Gastrocnemius medialis (tissue), 4 donors: Measurements from ENCODE around the gene XPOT. TPM values are rescaled to one million over a fixed set of nuclear protein-coding genes. Genes with fewer than 3 reads are reported as not detected.
"Not testable (repeated sequence)": the region's sequence is repeated elsewhere in the genome, so short reads cannot be mapped to it uniquely, and the experiment has no call there.

ENCODE experiments used
- ATAC-seq, 2 donors: fragments of 150-250 bp; one replicate each; pipeline ENCODE4 v1.9.1; 2016
- DNase-seq, 2 donors: peaks; one replicate each; pipeline ENCODE4 v3.0.0-alpha.2; 2019
- H3K27ac ChIP-seq, 4 donors: fragments of 200-600 bp; sonication (generic); 1 replicate in 1 of 4; 2 replicates in 3 of 4; pipeline ENCODE4 v1.5.1; 2016 to 2018; ENCODE audit warnings: mild to moderate bottlenecking in 2 of 4, moderate library complexity in 1 of 4
- H3K27me3 ChIP-seq, 3 donors: fragments of 200-600 bp; sonication (generic) in 2 of 3; 1 replicate in 1 of 3; 2 replicates in 2 of 3; pipeline versions ENCODE4 v1.5.1 to v1.6.0; 2016 to 2019; ENCODE audit warnings: mild to moderate bottlenecking in 1 of 3, moderate library complexity in 1 of 3
- H3K36me3 ChIP-seq, 2 donors: fragments of 200-600 bp; sonication (generic) in 1 of 2; one replicate each; pipeline ENCODE4 v1.5.1; 2017 to 2018
- H3K4me1 ChIP-seq, 2 donors: fragments of 200-600 bp; sonication (generic) in 1 of 2; one replicate each; pipeline ENCODE4 v1.5.1; 2016 to 2017; ENCODE audit warnings: mild to moderate bottlenecking in 2 of 2
- H3K4me3 ChIP-seq, 4 donors: fragments of 200-600 bp; sonication (generic) in 3 of 4; 1 replicate in 1 of 4; 2 replicates in 3 of 4; pipeline ENCODE4 v1.5.1; 2016 to 2019; ENCODE audit warnings: mild to moderate bottlenecking in 2 of 4
- H3K9me3 ChIP-seq, 3 donors: fragments of 200-600 bp; sonication (generic) in 2 of 3; 1 replicate in 1 of 3; 2 replicates in 2 of 3; pipeline ENCODE4 v1.5.1; 2016 to 2019
- CTCF ChIP-seq, 5 experiments: fragments of 450-650 bp in 3 of 5; fragments of 200-600 bp in 2 of 5; sonication (generic) in 2 of 5; IDR thresholded peaks in 4 of 5; conservative IDR thresholded peaks in 1 of 5; 1 replicate in 4 of 5; 2 replicates in 1 of 5; pipeline ENCODE4 v1.5.1; 2016 to 2019; ENCODE audit warnings: antibody characterized with exemption in 5 of 5, mild to moderate bottlenecking in 3 of 5, moderate library complexity in 3 of 5
- POLR2A ChIP-seq, 2 donors: fragments of 450-650 bp; IDR thresholded peaks; one replicate each; pipeline ENCODE4 v1.6.1; 2017; ENCODE audit warnings: antibody characterized with exemption in 2 of 2, mild to moderate bottlenecking in 2 of 2, moderate library complexity in 2 of 2
- in situ Hi-C, 4 donors: fragments of 200-750 bp; cut with MboI; loops; one replicate each; pipeline versions ENCODE4 v1.15.0 to v1.8.0; 2017; ENCODE audit warnings: low sequenced_read_pairs in 4 of 4
- intact Hi-C: fragments of 100-400 bp; cut with DNase I; formaldehyde crosslinking; loops from one replicate; pipeline ENCODE4 v1.15.1; 2023; ENCODE audit warnings: low total_unique reads
- total RNA-seq, 4 donors: library from RNA; depleted of rRNA; stranded (reverse); fragments of >200 nt; gene quantifications; one replicate each; pipeline versions ENCODE4 v1.1.0 to v1.2.3, GENCODE V29; 2016

XPOT gene
- total RNA-seq, result 10 to 100 TPM; 21.1 to 27.1 (median 25.1) TPM

DNA sequence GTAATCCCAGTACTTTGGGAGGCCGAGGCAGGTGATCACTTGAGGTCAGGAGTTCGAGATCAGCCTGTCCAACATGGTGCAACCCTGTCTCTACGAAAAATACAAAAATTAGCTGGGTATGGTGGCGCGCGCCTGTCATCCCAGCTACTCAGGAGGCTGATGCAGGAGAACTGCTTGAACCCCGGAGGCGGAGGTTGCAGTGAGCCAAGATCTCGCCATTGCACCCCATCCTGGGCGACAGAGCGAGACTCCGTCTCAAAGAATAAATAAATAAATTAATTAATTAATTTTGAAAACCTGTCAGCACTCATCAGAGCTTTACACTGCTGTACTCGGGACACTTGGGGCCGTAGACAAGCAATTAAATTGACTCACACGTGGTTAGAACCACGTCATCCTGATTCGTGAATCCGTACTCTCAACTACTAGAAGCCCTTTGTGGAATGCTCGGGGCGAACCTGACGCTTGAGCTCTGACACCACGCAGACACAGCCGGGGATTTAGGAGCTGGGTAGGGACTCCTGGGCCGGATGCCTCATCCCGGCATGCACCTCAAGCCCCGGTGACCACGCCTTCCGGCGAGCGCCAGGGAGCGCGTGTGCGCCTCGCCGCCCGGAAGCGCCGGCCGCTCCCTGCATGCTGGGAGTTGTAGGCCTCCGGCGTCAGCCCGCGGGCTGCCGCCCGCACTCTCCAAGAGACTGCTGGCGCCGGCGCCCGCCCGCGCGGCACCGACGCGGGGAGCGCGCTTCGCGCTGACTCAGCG lies at the start of gene XPOT:
Gene XPOT, plus strand, starts transcription at position 686 of the 763 bp plus-strand sequence. CDS start 5,644 bp downstream, outside the sequence.
- intact Hi-C loops (loop anchor here (1.0 to 5.0 kb wide), 5 partner anchors 49 to 627 kb away; partner anchors contain the start of genes GNS, KICS2, RXYLT1 and SRGAP1), in situ Hi-C loops (loop anchor here in 1 of 4 donors (5.0 kb wide), 1 partner anchor 182 kb away; the partner anchor contains the start of gene KICS2)
- Histone ChIP-seq H3K4me3 (peak within 1 kb of the TSS; percentile 93 to 99 (median 98)), H3K4me1 (peaks cover 10 to 12% of the 10 kb centered on the region in 2 donors), H3K36me3 (no peaks in the 10 kb centered on the region), H3K27ac (peak within 1 kb of the TSS; percentile 100), H3K27me3 (no peaks in the 10 kb centered on the region), H3K9me3 (no peaks in the 10 kb centered on the region)
- DNase-seq (peak; percentile 84 to 95), ATAC-seq (peak; percentile 88 to 93)
- peak in 1 of 5 experiments; percentile 22 for TF ChIP-seq CTCF (IDR thresholded peaks at IDR 0.05 in 4 of 5, conservative IDR thresholded peaks at IDR 0.05 in 1 of 5)
- no peak for TF ChIP-seq POLR2A (IDR thresholded peaks at IDR 0.05)

GRCh38 chr12:64356209-64356608 lies 48.0 kb upstream of the XPOT start:
- H3K27me3 ChIP-seq, intact Hi-C loops, ATAC-seq, H3K27ac ChIP-seq, H3K36me3 ChIP-seq, H3K9me3 ChIP-seq, H3K4me1 ChIP-seq, DNase-seq, H3K4me3 ChIP-seq, in situ Hi-C loops: not testable (repeated sequence)

- in situ Hi-C loops, DNase-seq, H3K27me3 ChIP-seq, H3K36me3 ChIP-seq, H3K4me3 ChIP-seq, H3K4me1 ChIP-seq, H3K27ac ChIP-seq, H3K9me3 ChIP-seq, intact Hi-C loops, ATAC-seq: not testable (repeated sequence)
Observed at GRCh38 chr12:64361173-64361572, 43.0 kb upstream of the XPOT start.

- no peaks in the 10 kb centered on the region for H3K9me3 ChIP-seq
- no peak overlapping the region for H3K27ac ChIP-seq
- TF ChIP-seq CTCF (IDR thresholded peaks at IDR 0.05 in 4 of 5, conservative IDR thresholded peaks at IDR 0.05 in 1 of 5) (no peak), POLR2A (IDR thresholded peaks at IDR 0.05) (no peak)
- ATAC-seq (no peak), DNase-seq (no peak)
- H3K4me3 ChIP-seq, result no peak overlapping the region
- no peaks in the 10 kb centered on the region for H3K4me1 ChIP-seq
- in situ Hi-C loops, result no loop called here
- H3K27me3 ChIP-seq, result no peaks in the 10 kb centered on the region
- intact Hi-C loops, result no loop called here
- H3K36me3 ChIP-seq, result no peaks in the 10 kb centered on the region
Observed at GRCh38 chr12:64362721-64363305, 41.4 kb upstream of the XPOT start.

DNA sequence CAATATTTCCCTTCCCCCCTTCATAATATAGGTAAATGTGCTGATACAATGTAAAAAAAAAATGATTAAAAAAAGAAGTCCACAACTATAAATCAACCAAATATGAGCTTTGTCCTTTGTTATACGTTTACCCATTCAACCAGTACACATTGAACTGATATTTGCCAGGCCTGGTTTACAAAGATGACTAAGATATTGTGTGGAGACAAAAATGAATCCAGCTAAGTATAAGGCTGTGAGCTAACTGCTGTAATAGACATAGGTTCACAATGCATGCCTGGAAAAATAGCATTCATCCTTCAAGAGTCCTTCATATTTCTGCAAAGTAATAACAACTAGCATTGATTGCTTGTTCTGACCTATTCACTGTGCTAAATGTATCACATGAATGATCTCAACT lies 20.5 kb upstream of the XPOT start:
- in situ Hi-C loops (loop anchor here in 1 of 4 donors (25.0 kb wide), 1 partner anchor 546 kb away; the partner anchor contains the start of gene SRGAP1), intact Hi-C loops (no loop called here)
- DNase-seq, result no peak
- H3K4me1 ChIP-seq, result no peaks in the 10 kb centered on the region
- no peaks in the 10 kb centered on the region for H3K9me3 ChIP-seq
- no peak for ATAC-seq
- H3K27me3 ChIP-seq, result no peaks in the 10 kb centered on the region
- H3K4me3 ChIP-seq, result no peak overlapping the region
- H3K27ac ChIP-seq, result no peak overlapping the region
- TF ChIP-seq POLR2A (IDR thresholded peaks at IDR 0.05) (no peak), CTCF (IDR thresholded peaks at IDR 0.05 in 4 of 5, conservative IDR thresholded peaks at IDR 0.05 in 1 of 5) (no peak)
- no peaks in the 10 kb centered on the region for H3K36me3 ChIP-seq
